Measurements from ENCODE around the gene ZNRF3.

DNA sequence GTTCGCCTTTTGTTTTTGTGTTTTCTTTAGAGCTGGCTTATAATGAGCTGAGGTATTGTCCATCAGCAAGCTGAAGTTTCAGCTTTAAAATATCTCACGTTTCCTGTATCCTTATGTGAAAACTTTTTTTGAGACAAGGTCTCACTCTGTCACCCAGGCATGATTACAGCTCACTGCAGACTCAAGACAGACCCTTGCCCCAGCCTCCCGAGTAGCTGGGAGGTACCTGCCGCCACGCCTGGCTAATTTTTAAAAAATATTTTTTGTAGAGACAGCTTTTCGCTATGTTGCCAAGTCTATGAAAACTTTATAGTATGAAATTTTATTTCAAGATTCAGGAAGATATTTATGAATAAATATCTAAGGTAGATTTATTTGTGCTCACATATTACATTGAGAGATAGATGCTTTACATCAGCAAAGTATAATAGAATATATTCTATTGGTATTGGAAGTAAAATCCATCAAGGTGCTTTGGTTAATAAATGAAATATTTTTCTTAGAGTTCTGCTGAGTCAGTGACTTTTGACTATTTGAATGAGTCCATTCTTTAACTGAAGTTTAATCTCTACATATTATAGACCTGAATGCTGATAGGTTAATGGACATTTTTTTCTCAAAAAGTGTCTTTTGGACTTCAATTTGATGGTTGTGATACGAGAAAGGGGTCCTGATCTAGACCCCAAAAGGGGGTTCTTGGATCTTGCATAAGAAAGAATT lies 199.6 kb downstream of the ZNRF3 start:
- TF ChIP-seq POLR2AphosphoS5 (IDR thresholded peaks at IDR 0.05; ENCODE audit: low read depth, low read length) (no peak), TAF1 (IDR thresholded peaks at IDR 0.05; ENCODE audit: borderline replicate concordance, insufficient read depth, low read length) (no peak), SIN3A (IDR thresholded peaks at IDR 0.05; ENCODE audit: borderline replicate concordance, insufficient read depth, low read length) (no peak)
- TF ChIP-seq, protein P1, sequence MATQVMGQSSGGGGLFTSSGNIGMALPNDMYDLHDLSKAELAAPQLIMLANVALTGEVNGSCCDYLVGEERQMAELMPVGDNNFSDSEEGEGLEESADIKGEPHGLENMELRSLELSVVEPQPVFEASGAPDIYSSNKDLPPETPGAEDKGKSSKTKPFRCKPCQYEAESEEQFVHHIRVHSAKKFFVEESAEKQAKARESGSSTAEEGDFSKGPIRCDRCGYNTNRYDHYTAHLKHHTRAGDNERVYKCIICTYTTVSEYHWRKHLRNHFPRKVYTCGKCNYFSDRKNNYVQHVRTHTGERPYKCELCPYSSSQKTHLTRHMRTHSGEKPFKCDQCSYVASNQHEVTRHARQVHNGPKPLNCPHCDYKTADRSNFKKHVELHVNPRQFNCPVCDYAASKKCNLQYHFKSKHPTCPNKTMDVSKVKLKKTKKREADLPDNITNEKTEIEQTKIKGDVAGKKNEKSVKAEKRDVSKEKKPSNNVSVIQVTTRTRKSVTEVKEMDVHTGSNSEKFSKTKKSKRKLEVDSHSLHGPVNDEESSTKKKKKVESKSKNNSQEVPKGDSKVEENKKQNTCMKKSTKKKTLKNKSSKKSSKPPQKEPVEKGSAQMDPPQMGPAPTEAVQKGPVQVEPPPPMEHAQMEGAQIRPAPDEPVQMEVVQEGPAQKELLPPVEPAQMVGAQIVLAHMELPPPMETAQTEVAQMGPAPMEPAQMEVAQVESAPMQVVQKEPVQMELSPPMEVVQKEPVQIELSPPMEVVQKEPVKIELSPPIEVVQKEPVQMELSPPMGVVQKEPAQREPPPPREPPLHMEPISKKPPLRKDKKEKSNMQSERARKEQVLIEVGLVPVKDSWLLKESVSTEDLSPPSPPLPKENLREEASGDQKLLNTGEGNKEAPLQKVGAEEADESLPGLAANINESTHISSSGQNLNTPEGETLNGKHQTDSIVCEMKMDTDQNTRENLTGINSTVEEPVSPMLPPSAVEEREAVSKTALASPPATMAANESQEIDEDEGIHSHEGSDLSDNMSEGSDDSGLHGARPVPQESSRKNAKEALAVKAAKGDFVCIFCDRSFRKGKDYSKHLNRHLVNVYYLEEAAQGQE (IDR thresholded peaks at IDR 0.05; ENCODE audit: insufficient read depth in 1 of 2, low read depth in 2 of 2, low read length in 2 of 2) = no peak

Data from PFSK-1 (cell line).